Activated CD4-positive, CD25-positive, alpha-beta regulatory T cell treated with anti-CD3 and anti-CD28 coated beads, Interleukin-2, amount 50 U/mL, for 24 hours (primary cell): Measurements from ENCODE around the gene TWSG1.
"Not testable (repeated sequence)": the region's sequence is repeated elsewhere in the genome, so short reads cannot be mapped to it uniquely, and the experiment has no call there.

Experiments used
- ATAC-seq, 2 donors: fragments of 150-1000 bp; cut with Tn5 transposase; one replicate each; pipeline ENCODE4 v1.10.0; 2021; ENCODE audit warnings: mild to moderate bottlenecking in 1 of 2, moderate library complexity in 1 of 2

TWSG1 gene

GRCh38 chr18:9336827-9337226 is 2.3 kb downstream of the TWSG1 start:
- ATAC-seq, result no peak

GRCh38 chr18:9337873-9338272 is 3.3 kb downstream of the TWSG1 start:
- no peak for ATAC-seq

- ATAC-seq, result no peak
Measured at GRCh38 chr18:9340472-9340871, 5.9 kb downstream of the TWSG1 start.

DNA sequence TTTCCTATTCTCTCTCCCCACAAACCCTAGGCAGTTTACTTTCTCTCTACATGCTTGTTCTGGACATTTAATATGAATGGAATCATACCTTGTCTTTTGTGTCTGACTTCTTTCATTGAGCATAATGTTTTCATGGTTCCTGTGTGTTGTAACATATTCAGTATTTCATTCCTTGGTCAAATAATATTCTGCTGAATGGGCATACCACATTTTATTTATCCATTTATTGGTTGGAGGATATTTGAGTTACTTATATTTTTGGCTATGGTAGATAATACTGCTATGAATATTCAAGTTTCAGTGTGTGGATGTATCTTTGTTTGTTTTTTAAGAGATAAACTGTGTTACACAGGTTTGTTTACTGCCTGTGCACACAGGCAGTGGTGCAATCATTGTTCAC is 9.0 kb downstream of the TWSG1 start:
- ATAC-seq, result no peak

DNA sequence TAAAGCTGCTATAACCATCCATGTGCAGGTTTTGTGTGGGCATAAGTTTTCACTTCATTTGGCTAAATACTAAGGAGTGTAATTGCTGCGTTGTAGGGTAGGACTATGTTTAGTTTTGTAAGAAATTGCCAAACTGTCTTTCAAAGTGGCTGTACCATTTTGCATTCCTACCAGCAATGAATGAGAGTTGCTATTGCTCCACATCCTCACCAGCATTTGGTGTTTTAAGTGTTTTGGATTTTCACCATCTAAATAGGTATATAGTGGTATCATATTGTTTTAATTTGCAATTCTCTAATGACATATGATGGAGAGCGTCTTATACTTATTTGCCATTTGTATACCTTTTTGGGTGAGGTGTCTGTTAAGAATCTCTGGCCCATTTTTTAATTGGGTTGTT is 12.2 kb downstream of the TWSG1 start:
- no peak for ATAC-seq

- ATAC-seq, result no peak
Measured at GRCh38 chr18:9348079-9348671, 13.6 kb downstream of the TWSG1 start.

GRCh38 chr18:9348766-9349165 is 14.2 kb downstream of the TWSG1 start:
- no peak for ATAC-seq

- no peak for ATAC-seq
Measured at GRCh38 chr18:9353596-9353995, 19.0 kb downstream of the TWSG1 start.

DNA sequence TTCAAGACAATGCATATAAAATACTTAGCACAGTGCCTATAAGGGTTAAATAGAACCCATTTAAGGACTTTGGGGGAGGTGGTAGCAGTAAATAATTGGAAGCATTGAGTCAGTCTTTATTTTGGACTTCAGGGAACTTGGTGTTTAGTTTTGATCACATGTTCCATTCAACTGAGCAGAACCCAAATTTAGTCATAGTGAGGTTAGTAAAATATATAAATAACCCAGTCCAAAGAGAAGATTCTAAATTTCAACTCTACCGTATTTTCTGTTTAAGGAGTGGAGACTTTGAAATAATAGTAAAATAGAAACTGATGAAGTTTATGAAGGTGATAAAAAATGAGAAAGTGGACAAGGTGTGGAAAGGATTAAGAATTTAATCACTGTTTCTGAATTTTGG is 19.7 kb downstream of the TWSG1 start:
- no peak for ATAC-seq

GRCh38 chr18:9356976-9357375 is 22.4 kb downstream of the TWSG1 start:
- no peak for ATAC-seq

GRCh38 chr18:9359796-9360195 is 25.2 kb downstream of the TWSG1 start:
- no peak for ATAC-seq

DNA sequence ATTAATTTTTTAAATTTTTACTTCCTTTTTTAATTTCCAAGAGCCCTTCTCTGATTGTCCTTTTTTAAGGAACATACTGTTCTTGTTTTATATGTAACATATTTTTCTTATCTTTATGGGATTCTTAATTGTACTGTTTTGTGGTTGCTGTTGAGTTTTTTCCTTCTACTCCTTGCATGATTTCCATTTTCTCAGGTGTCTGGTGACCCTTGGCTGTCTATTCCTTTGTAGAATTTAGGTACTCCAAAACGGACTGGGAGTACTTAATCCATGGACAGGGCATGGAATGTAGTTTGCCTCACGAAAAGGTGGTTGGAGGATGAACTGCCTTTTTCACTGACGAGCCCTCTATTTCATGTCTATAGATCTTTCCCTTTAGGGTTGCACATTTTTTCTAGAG is 26.6 kb downstream of the TWSG1 start:
- no peak for ATAC-seq

GRCh38 chr18:9362869-9363268 is 28.3 kb downstream of the TWSG1 start:
- no peak for ATAC-seq

DNA sequence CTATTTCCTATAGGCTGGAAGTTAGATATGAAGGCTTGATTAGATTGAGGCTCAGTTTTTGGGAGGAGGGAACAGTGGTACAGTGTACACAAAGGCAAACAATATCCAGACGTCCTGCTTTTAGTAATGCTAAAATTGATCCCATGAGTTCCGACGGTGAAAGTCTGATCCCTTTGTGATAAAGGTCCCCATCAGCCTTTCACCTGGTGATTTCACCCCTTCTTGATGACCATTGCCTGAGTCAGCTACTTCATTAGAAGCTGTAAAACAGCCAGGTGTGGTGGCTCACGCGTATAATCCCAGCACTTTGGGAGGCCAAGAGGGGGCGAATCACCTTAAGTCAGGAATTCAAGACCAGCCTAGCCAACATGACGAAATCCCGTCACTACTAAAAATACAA is 29.7 kb downstream of the TWSG1 start:
- ATAC-seq, result no peak

DNA sequence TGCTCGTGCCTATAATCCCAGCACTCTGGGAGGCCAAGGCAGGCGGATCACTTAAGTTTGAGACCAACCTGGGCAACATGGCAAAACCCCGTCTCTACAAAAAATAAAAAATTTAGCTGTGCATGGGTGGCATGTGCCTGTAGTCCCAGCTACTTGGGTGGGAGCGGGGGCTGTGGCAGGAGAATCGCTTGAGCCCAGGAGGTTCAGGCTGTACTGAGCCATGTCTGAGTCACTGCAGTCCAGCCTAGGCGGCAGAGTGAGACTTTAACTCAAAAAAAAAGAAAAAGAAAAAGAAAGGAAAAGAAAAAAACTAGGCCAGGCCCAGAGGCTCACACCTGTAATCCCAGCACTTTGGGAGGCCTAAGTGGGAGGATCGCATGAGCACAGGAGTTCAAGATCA is 30.8 kb downstream of the TWSG1 start:
- ATAC-seq, result no peak

DNA sequence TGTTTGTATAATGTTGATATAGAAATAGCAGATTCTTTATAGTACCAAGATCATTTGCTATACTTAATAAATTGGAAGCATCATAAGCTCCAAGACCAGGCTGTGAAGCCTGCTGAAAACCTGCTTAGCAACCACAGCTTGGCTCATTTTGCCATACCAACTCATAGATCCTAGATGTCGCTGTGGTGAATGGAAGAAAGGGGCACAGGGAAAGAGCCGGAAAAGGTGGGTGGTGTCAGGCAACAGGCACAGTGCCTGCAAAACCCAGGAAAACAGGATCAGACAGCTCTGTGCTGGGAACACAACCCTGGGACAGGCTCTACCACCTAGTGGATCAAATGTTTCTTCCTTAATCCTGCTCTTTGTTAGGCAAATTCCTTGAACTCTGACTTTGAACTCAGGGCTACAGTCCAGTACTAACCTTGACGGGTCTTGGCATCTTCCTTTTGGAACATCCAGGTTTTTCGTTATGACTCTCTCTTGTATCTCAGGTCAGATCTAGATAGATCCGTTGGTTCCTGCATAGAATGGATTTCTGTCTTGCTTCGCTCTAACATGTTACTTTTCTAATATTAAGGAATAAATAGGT is 31.6 kb downstream of the TWSG1 start:
- no peak for ATAC-seq

- not testable (repeated sequence) for ATAC-seq
Measured at GRCh38 chr18:9373254-9373653, 38.7 kb downstream of the TWSG1 start.

DNA sequence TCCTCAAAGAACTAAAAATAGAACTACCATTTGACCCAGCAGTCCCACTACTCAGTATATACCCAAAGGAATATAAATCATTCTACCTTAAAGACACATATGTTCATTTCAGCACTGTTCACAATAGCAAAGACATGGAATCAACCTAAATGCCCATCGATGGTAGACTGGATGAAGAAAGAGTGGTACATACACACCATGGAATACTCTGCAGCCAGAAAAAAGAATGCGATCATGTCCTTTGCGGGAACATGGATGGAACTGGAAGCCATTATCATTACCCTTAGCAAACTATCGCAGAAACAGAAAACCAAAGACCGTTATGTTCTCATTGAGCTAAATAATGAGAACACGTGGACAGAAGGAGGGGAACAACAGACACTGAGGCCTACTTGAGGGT is 44.5 kb downstream of the TWSG1 start:
- ATAC-seq, result no peak

GRCh38 chr18:9380101-9380500 is 45.5 kb downstream of the TWSG1 start:
- no peak for ATAC-seq

GRCh38 chr18:9380621-9381395 is 46.2 kb downstream of the TWSG1 start:
- no peak for ATAC-seq

DNA sequence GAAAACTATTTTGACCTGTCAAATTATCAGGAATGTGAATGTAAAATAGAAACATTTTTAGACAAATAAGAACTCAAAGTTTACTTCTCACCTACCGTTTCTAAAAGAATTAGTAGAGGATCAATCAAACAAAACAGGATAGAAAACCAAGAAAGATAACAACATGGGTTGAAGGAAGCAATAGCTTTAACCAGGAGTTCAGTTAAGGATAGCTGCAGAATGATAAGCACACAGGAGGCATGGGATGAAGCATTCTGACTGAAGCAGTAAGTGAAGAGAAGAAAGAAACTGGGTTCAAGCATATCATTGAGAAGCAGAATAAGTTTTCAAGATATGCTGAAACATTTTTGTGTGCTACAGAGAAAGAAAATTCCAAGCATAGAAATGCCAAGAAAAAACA is 52.3 kb downstream of the TWSG1 start:
- ATAC-seq, result no peak

GRCh38 chr18:9387891-9388290 is 53.3 kb downstream of the TWSG1 start:
- ATAC-seq, result no peak

DNA sequence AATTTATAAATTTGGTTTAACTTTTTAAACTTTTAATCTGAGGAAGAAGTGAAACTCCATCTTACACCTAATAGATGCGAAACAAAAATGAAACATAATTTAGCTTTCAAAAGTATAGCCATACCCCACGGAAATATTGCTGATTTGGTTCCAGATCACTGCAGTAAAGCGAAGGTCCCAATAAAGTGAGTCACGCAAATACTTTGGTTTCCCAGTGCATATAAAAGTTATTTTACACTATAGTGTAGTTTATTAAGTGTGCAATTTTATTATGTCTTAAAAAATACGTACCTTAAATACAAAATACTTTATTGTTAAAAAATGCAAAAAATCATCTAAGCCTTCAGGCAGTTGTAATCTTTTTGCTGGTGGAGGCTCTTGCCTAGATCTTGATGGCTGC is 55.1 kb downstream of the TWSG1 start:
- no peak for ATAC-seq

GRCh38 chr18:9392726-9393125 is 58.2 kb downstream of the TWSG1 start:
- ATAC-seq, result no peak
